ENCODE results near the gene TMBIM6.

TMBIM6 gene

DNA sequence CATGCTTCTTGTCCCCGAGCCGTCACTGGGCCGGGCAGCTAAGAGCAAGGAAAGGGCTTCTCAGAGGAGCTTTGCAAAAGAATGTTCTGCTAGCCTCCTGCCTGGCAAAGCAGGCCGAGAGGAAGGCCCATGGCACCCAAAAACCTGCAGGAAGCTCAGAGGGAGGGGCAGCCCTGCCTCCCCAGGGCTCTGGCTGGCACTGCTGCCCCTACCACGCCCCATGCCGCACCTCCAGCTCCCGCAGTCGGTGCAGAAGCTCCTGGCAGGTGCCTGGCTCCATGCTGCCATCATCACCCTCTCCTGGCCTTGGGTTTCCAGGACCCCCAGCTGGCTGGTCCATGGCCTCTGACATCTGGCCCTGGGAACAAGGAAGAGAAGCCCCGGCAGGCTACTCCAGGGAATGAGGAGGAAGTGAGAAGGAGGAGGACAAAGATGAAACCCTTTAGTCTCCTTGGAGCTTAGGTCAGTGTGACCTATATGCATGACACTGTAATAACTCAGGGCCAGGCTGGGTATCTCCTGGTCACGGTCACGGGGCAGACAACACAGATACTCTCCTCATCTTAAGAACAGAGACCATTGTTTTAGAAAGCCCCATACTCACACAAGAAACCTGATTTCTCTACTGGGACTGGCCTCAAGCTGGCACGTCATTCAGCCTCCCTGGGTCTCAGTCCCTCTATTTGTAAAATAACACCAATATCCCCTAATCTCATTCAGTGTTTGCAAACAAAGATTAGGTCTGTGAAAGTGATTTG, 62.5 kb downstream of the TMBIM6 start:
- Mint-ChIP-seq H3K36me3 (peaks cover 19% of the 10 kb centered on the region), H3K27me3 (no peaks in the 10 kb centered on the region), H3K27ac (no peak overlapping the region), H3K4me3 (no peak overlapping the region), H3K9me3 (no peaks in the 10 kb centered on the region), H3K4me1 (no peaks in the 10 kb centered on the region)
- no peak for DNase-seq (ENCODE audit: low spot score in 2 of 2)
- no peak for ATAC-seq (ENCODE audit: low read depth)

DNA sequence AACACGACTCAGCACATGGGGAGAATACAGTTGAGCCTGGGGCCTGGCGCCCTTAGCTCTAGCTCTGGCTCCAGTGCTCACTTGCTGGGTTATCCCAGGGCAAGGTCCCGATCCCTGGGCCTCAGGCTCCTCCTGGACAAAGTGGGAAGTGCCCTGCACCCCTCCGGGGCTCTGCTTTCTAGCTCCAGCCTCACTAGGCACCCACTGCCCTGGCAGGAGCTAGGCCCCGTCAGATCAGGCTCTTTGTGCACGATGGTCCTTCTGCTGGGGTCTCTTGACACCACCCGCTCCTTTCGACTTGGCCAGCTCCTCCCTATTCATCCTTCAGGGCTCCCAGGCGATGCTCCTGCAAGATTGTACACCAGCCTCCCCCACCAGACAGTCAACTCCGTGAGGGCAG, 63.5 kb downstream of the TMBIM6 start:
- H3K36me3 Mint-ChIP-seq = peaks cover 19% of the 10 kb centered on the region

GRCh38 chr12:49805409-49805808, 64.1 kb downstream of the TMBIM6 start:
- H3K4me3 Mint-ChIP-seq = no peak overlapping the region
- H3K4me1 Mint-ChIP-seq = no peaks in the 10 kb centered on the region
- DNase-seq (ENCODE audit: low spot score in 2 of 2) (no peak), ATAC-seq (ENCODE audit: low read depth) (no peak)
- H3K27ac Mint-ChIP-seq = no peak overlapping the region
- H3K36me3 Mint-ChIP-seq = peaks cover 16% of the 10 kb centered on the region
- H3K9me3 Mint-ChIP-seq = no peaks in the 10 kb centered on the region
- no peaks in the 10 kb centered on the region for H3K27me3 Mint-ChIP-seq

More for the DNA sequence above, 63.5 kb downstream of the TMBIM6 start:
- Mint-ChIP-seq H3K27ac (no peak overlapping the region), H3K27me3 (no peaks in the 10 kb centered on the region), H3K9me3 (no peaks in the 10 kb centered on the region), H3K4me1 (no peaks in the 10 kb centered on the region), H3K4me3 (no peak overlapping the region)
- no peak for DNase-seq (ENCODE audit: low spot score in 2 of 2)
- no peak for ATAC-seq (ENCODE audit: low read depth)

GRCh38 chr12:49806321-49806813, 65.0 kb downstream of the TMBIM6 start:
- DNase-seq (ENCODE audit: low spot score in 2 of 2) = no peak
- peaks cover 3% of the 10 kb centered on the region for H3K4me1 Mint-ChIP-seq
- H3K36me3 Mint-ChIP-seq = peaks cover 15% of the 10 kb centered on the region
- no peak overlapping the region for H3K4me3 Mint-ChIP-seq
- no peak for ATAC-seq (ENCODE audit: low read depth)
- H3K27ac Mint-ChIP-seq = no peak overlapping the region
- H3K27me3 Mint-ChIP-seq = no peaks in the 10 kb centered on the region
- no peaks in the 10 kb centered on the region for H3K9me3 Mint-ChIP-seq

DNA sequence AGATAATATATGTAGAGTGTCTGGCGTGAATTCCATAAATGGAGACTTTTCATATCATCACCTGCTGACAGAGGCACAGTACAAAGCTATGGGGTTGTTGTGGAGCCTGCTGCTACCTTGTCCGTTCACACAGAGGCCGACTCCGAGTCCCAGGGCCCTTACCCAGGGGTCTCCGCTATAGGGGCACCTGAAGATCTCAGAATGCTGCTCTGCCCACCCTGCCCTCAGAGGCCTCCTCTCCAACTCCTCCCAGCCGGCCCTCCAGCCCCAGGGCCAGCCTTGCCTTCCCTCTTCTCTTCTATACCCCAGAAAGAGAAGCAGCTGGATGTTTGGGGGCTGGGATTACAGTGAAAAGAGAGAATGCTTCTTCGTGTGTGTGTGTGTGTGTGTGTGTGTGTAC, 65.5 kb downstream of the TMBIM6 start:
- ATAC-seq (ENCODE audit: low read depth) = no peak
- no peak for DNase-seq (ENCODE audit: low spot score in 2 of 2)
- Mint-ChIP-seq H3K4me1 (peaks cover 7% of the 10 kb centered on the region), H3K9me3 (no peaks in the 10 kb centered on the region), H3K27ac (no peak overlapping the region), H3K27me3 (no peaks in the 10 kb centered on the region), H3K4me3 (no peak overlapping the region), H3K36me3 (peaks cover 14% of the 10 kb centered on the region)

DNA sequence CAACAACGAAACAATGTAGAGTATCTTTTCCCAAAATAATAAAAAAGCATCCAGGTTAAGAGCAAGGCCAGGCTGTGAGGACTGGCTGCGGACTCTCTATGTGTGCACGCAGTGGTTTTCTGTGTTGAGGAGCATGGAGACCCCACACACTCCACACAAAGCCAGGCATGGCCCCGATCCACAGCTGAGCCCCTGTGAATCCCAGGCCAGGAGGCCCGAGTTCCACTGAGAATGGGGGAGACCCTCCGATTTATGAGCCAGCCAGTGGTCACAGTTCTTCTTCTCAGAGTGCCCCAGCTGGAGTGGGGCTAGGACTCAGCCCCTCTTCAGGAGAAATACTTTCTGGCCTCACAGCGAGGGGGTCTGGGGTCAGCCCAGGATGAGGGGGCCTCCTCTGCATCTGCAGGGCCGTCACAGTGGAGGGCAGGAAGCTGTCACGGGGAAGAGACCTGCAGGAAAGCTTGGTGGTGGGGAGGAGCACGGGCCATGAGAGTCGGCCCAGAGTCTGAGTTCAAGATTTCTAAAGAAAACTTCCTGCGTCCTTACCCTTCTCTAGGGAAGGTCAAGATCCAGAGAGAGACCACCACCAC, 66.7 kb downstream of the TMBIM6 start:
- H3K27ac Mint-ChIP-seq = no peak overlapping the region
- H3K4me1 Mint-ChIP-seq = peaks cover 16% of the 10 kb centered on the region
- DNase-seq (ENCODE audit: low spot score in 2 of 2) (no peak), ATAC-seq (ENCODE audit: low read depth) (no peak)
- peaks cover 10% of the 10 kb centered on the region for H3K36me3 Mint-ChIP-seq
- H3K9me3 Mint-ChIP-seq = no peaks in the 10 kb centered on the region
- no peak overlapping the region for H3K4me3 Mint-ChIP-seq
- no peaks in the 10 kb centered on the region for H3K27me3 Mint-ChIP-seq

DNA sequence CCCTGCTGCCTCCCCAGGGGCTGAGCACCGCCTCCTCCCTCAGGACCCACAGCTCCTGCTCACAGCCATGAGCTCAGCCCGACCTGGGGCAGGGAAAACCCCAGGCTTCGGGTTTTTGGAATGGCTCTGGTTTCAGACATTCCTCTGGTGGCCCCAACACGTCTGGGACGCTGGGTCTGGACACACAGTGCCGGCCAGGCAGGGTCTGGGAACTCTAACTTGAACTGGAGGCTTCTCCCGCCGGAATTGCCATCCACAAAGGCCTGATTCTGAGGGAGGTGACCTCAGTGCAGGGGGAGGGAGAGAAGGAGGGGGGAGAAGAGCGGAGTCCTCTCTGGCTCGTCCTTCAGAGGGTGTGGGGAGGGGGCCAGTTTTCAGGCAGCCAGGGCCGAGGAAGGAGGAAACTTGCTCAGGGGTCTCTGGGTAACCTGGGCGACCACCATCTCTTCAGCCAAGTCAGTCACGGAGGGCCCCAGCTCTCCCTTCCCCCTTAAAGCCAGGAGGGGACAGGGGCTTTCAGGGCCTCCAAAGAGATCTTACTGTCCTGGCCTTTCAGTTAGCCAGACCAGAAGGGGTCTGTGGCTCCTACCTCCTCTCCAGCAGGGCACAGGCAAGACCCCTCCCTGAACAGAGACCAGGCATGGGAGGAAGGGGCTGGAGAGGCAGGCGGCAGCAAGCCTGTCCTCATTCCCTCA, 67.5 kb downstream of the TMBIM6 start:
- ATAC-seq (ENCODE audit: low read depth) (no peak), DNase-seq (ENCODE audit: low spot score in 2 of 2) (no peak)
- Mint-ChIP-seq H3K4me1 (peaks cover 18% of the 10 kb centered on the region), H3K4me3 (no peak overlapping the region), H3K9me3 (no peaks in the 10 kb centered on the region), H3K36me3 (peaks cover 6% of the 10 kb centered on the region), H3K27ac (no peak overlapping the region), H3K27me3 (no peaks in the 10 kb centered on the region)

DNA sequence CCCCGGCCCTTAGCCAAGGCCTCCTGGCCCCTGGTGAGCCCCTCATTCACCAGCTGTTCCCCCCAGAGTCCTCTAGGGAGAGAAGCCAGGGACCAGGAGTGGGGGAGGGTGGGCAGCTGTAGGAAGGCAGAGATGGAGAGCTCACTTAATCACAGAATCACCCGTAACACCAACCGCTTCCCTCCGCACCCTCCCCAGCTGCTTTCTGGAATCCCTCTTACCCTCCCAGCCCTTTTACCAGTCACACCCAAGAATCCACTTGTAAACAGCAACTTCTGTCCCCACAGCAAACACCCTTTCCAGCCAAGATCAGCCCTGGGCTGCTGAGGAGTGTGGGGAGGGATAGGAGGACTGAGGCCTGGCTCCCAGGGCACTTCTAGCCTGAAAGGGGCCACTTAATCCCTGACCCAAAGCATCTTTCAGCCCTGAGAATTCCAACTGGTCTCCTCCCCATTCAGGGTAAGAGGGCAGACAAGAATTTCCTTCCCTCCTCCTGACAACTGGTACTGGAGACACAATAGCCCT, 68.1 kb downstream of the TMBIM6 start:
- Mint-ChIP-seq H3K4me3 (no peak overlapping the region), H3K27me3 (no peaks in the 10 kb centered on the region), H3K4me1 (peaks cover 18% of the 10 kb centered on the region), H3K9me3 (no peaks in the 10 kb centered on the region), H3K27ac (no peak overlapping the region), H3K36me3 (peaks cover 6% of the 10 kb centered on the region)
- no peak for DNase-seq (ENCODE audit: low spot score in 2 of 2)
- no peak for ATAC-seq (ENCODE audit: low read depth)

DNA sequence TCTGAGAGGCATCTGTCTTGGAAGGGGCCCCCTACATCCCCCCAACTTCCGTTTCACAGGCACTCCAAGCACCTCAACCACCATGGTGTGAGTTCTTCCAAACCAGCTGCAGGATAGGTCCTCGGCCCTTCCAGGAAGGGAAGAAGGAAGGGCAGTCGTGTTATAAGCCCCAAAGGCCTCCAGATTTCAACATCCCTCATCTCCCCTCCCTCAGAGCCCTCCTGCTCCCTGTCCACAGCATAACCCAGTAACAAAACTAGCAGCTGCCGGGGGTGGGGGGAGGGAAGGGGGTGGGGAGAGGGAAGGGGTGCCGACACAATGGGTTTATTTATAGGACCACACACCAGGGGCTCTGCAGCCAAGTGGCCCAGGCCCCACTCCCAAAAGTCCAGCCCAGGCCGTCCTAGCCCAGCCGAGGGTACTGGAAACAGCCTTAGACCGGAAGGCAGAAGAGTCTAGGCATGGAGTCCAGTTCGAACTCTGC, 68.6 kb downstream of the TMBIM6 start:
- H3K36me3 Mint-ChIP-seq = peaks cover 8% of the 10 kb centered on the region
- H3K27ac Mint-ChIP-seq = no peak overlapping the region
- no peaks in the 10 kb centered on the region for H3K9me3 Mint-ChIP-seq
- no peak overlapping the region for H3K4me3 Mint-ChIP-seq
- H3K4me1 Mint-ChIP-seq = peaks cover 20% of the 10 kb centered on the region
- DNase-seq (ENCODE audit: low spot score in 2 of 2) (no peak), ATAC-seq (ENCODE audit: low read depth) (no peak)
- no peaks in the 10 kb centered on the region for H3K27me3 Mint-ChIP-seq

DNA sequence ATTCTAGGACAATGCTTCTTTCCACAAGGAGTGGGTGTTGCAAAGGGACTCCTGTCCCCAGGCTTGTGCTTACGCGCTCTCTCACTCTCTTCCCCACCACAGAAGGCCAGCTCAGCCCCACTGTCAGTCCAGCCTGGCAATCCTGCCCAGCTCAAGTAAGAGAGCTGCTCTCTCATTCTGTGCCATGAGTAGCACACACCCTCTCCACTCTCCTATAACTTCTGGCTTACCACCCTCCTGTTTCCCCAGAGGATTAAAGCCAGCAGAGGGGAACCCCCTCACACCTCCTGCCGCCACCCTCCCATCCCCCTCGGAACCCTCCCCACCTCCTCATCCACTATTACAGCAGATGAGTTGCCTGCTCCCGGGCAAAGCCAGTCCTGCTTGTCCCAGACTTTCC, 69.8 kb downstream of the TMBIM6 start:
- peak; percentile 42 for ATAC-seq (ENCODE audit: low read depth)
- H3K27me3 Mint-ChIP-seq = no peaks in the 10 kb centered on the region
- H3K27ac Mint-ChIP-seq = no peak overlapping the region

DNA sequence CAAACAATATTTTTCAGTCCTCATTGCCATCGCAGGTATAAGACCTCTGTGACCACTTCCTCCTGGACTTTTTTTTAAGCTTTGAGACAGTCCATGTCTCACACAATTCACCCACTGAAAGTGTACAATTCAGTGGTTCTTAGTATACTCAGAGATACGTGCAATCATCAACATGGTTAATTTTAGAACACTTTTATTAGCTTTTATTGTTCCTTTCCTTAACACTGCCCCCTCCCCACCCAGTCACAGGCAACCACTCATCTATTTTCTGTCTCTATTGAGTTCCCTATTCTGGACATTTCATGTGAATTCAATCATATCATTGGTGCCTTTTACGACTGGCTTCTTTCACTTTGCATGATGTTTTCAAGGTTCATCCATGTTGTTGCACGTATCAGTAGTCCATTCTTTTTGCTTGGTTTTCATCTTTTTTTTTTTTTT, 70.6 kb downstream of the TMBIM6 start:
- ATAC-seq (ENCODE audit: low read depth) (peak; percentile 61), DNase-seq (ENCODE audit: low spot score in 2 of 2) (no peak)
- peak overlapping the region; percentile 54 for H3K4me3 Mint-ChIP-seq
- H3K9me3 Mint-ChIP-seq = no peaks in the 10 kb centered on the region
- no peaks in the 10 kb centered on the region for H3K27me3 Mint-ChIP-seq
- H3K4me1 Mint-ChIP-seq = peaks cover 23% of the 10 kb centered on the region
- peaks cover 7% of the 10 kb centered on the region for H3K36me3 Mint-ChIP-seq
- H3K27ac Mint-ChIP-seq = peak overlapping the region; percentile 3

More for the DNA sequence above, 69.8 kb downstream of the TMBIM6 start:
- no peaks in the 10 kb centered on the region for H3K9me3 Mint-ChIP-seq
- peaks cover 23% of the 10 kb centered on the region for H3K4me1 Mint-ChIP-seq
- no peak for DNase-seq (ENCODE audit: low spot score in 2 of 2)
- peaks cover 7% of the 10 kb centered on the region for H3K36me3 Mint-ChIP-seq
- no peak overlapping the region for H3K4me3 Mint-ChIP-seq

GRCh38 chr12:49813131-49813530, 71.8 kb downstream of the TMBIM6 start:
- H3K4me3 Mint-ChIP-seq = no peak overlapping the region
- H3K9me3 Mint-ChIP-seq = no peaks in the 10 kb centered on the region
- no peak for DNase-seq (ENCODE audit: low spot score in 2 of 2)
- H3K27ac Mint-ChIP-seq = no peak overlapping the region
- H3K36me3 Mint-ChIP-seq = peaks cover 7% of the 10 kb centered on the region
- no peaks in the 10 kb centered on the region for H3K27me3 Mint-ChIP-seq
- H3K4me1 Mint-ChIP-seq = peaks cover 23% of the 10 kb centered on the region
- ATAC-seq (ENCODE audit: low read depth) = no peak
